GM21515 (cell line): ENCODE results near the gene RASIP1.
"Not testable (repeated sequence)": the region's sequence is repeated elsewhere in the genome, so short reads cannot be mapped to it uniquely, and the experiment has no call there.

Source experiments
- ATAC-seq: cut with Tn5 transposase; IDR thresholded peaks from one replicate; pipeline ENCODE4 v1.9.1; 2021; ENCODE audit not compliant: unreplicated experiment

RASIP1 gene

DNA sequence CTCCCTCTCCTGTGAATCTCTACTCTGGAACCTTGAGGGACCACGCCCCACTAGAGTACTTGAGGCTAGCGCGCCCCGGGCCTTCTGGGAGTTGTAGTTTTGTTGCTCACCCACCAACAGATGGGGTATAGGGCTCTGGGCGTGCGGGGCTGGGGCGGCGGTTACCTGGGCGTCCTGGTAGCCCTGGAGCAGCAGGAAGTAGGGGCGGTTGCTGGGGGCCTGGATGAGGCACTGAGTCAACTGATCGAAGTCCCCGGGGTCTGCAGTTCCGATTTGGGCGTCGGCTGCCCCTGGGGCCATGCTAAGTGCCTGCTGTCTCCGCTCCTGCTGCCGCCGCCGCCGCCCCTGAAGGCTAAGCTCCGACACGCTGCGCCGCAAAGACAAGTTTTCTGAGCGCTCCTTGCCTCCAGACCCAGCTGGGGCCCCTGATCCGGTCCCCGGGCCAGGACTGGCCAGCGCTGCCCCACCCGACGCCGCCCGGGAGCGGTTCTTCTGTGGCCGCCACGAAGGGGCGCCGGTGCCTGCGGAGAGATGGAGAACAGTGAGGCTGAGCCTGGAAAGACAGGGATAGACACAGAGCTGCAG, 5.3 kb downstream of the RASIP1 start:
- ATAC-seq, result no peak

DNA sequence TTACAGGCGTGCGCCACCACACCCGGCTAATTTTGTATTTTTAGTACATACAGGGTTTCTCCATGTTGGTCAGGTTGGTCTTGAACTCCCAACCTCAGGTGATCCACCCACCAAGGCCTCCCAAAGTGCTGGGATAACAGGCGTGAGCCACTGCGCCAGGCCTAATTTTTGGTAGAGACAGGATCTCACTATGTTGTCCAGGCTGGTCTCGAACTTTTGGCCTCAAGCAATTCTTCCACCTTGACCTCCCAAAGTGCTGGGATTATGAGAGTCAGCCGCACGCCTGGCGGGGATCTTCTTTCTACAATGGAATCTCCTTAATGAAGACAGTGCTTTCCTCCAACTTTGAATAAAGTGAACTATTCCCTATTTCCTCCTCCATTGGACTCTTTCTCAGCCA, 5.8 kb downstream of the RASIP1 start:
- ATAC-seq, result no peak

DNA sequence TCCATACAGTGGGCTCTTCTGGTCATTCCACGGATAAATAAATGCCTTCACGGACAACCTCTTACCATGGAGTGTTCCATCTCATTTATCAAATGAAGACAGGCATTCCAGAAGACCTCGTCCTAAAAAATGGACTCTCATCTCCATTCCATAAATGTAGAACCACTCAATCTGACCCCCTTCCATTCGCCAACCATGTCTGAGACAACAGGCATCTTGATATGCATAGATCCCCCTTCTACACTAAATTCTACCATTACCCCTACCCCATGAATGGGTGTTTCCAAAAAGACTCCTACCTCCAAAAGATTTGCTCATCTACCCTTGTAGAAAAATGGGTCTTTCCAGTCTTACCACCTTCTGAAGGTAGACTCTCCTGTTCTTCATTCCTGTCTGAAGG, 9.0 kb downstream of the RASIP1 start:
- no peak for ATAC-seq

DNA sequence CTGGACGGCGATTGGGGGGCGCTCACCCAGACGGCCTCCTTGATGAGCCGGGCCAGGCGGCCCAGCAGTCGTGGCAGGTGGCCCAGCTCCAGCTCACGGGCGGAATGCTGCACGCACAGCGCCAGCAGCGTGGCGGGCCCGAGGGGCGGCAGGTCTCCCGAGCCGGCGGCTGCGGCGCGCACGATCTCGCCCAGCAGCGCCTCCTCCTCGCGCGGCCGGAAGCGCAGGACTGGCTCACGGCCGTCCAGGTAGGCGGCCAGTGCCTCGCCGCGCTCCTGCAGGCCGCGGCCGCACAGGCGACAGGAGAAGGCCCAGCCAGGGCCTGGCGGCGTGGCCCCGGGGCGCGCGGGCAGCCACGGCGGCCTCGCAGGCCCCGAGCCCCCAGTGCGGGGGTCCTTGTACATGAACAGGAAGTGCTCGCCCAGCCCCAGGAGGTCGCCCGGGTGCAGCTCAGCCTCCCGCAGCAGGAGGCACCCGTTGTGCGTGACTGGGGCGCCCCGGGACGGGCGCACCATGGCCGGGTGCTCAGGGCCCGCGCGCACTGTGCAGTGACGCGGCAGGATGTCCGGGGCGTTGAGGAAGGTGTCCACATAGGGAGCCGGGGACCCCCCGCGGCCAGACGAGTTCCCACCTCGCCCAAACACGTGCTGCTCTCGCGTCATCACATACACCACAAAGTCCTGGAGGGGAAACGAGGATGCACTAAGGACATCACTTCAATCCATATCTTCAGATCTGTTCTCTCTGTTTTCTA, 11.3 kb downstream of the RASIP1 start:
- no peak for ATAC-seq

DNA sequence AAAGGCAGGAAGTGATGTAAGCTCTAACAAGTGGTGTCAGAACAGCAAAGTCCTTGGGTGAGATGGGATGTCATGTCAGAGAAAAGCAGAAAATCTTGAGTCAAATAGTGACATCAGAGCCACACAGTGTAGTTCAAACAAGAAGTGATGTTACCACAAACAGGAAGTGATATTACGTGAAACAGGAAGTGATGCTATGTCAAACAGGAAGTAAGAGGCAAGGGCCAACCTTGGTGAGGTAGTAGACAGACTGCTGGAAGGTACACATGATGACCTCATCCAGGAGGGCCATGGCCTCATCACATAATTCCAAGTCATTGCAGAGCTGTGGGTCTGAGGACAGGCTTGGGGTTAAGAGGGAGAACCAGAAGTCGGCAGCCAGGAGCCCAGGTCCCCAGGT, 13.9 kb downstream of the RASIP1 start:
- no peak for ATAC-seq

DNA sequence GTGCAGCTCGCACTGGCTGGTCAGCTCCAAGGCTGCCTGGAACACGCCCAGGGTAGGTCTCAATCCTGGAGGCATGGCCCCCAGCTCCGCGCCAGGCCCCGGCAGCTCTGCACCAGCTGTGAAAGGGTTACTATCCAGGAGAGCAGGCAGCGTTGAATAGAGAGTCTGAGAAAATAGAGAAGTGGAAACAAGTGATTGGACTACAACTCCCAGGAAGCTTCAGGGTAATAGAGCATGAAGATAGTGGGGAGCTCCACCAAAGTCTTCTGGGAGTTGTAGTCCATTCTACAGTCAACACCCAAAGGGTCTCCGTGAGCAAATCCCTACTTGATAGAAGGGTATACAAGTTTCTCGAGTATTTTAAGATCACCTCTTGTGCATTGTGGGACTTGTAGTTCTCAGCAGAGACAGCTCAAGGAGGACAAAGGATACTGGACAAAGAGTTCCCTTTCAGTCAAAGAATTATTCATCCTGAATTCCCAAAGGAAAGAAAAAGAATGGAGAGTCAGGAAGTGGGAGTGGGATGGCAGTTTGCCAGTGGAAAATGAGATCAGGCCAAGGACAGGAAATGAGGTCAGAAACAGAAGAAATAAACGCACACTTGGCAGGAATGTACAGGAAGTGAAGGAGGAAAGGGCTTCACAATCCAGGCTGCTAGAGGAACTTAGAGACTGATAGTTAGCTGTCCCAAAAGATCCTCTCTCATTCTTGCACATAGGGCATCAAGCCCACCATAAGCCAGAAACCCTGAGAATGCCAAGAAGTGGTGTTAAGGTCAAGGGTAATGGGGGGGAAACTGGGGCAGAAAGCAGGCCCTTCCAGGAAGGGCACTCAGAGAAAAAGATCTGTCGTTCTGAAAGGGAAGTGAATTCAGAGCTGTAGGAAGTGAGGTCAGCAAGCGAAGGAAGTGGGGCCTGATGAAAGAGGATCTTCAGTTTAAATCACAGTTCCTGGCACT, 15.3 kb downstream of the RASIP1 start:
- no peak for ATAC-seq

DNA sequence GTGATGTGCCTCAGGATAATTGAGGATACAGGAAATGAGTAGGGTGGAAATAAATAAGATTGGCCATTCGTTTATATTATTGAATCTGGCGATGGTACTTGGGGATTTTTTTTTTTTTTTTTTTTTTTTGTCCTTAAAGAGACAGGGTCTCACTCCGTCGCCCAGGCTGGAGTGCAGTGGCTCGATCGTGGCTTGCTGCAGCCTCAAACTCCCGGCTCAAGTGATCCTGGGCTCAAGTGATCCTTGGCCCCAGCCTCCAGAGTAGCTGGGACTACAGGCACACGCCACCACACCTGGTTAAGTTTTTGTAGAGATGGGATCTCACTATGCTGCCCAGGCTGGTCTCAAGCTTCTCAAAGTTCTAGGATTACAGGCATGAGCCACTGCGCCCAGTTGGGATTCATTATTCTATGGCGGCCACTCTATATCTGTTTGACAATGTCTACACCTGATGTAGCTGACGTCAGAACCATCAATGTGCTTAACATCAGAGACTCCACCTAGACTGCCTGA, 18.2 kb downstream of the RASIP1 start:
- ATAC-seq, result no peak

DNA sequence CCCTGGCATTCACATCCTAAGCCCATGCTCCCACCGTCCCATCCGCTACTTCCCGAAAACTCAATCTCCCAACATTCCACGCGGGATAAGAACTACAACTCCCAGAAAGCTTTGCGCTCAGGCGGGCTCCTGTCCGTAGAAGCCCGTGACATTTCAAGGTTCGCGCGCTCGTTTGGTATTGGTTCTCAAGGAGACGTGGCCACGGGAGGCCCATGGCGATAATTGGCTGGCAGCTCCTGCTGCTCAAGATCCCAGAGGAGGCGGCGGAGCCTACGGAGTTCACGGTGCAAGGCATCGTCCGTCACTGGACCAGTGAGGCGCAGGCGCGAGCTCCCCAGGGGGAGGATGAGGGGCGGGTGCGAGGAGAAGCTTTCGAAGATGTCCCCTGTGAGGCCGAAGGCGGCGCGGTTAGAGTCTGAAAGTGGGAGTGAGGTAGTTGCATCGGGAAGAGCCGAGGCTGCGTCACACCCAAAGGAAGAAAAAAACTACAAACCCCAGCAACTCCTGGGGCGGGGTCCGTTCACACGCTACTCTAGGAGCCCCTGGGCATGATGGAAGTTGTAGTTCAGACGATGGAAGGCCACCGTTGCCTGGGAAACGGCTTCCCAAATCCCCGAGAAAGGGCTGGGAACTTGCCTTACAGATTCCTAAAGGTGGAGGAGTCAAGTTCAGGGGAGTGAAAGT, 19.7 kb downstream of the RASIP1 start:
- ATAC-seq, result peak; percentile 74

DNA sequence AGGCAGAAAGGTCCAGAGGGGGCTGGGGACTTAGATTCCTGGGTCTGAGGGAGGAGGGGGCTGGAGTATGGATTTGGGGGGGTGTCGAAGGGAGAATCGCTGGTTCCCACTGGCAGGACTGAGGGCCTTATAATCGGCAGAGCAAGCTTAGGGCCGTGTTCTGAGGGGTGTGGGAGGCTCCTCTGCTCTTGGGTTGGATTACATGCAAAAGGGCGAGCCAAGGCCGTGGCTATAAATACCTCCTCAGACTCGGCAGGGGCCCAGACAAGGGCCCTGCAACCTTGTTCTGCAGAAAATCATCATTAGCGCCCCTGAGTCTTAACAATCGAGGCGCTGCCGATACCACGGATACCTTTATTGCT, 20.2 kb downstream of the RASIP1 start:
- no peak for ATAC-seq

DNA sequence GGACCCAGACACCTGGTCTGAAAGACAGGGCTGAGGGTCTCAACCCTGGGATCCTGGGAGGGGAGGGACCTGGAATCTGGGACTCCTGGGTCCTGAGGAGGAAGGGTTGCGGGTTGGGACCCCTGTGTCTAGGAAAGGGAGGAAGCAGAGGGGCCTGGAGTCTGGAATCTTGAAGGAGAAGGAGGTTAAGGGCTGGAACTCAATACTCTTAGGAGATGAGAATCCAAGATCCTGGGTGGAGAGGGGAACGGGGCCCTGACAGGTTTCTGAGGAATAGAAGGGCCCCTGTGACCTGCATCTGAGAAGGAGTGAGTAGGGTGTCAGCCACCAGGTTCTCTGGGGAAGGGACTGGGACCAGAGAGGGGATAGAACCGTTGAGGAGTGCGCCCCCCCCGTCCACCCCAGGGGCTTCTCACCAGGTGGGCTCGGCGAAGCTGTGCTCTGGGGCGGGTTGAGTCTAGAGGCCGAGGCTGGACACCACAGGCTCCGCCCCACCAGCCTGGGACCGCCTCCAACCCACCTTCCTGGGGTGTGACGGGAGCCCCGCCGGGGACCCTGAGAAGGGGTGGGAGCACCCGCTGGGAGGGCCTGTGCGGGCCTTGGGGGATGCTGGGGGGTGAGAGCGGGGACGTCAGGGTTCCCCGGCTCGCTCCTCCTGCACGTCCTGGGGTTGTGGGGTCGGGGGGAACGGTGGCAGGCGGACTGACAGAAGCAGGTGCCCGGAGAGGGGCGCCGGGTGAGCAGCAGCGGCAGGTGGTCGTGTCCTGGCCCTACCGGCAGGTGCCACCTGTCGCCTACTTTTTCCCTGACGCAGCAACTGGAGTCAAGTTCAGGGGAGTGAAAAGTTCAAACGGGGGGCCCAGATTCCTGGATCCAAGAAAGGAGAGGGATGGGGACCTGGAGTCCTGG, 20.9 kb downstream of the RASIP1 start, which contains the start of gene MAMSTR:
MAMSTR (minus strand) TSS at position 463 of the 909 bp plus-strand sequence. CDS start 694 bp downstream, outside the sequence.
- no peak for ATAC-seq

DNA sequence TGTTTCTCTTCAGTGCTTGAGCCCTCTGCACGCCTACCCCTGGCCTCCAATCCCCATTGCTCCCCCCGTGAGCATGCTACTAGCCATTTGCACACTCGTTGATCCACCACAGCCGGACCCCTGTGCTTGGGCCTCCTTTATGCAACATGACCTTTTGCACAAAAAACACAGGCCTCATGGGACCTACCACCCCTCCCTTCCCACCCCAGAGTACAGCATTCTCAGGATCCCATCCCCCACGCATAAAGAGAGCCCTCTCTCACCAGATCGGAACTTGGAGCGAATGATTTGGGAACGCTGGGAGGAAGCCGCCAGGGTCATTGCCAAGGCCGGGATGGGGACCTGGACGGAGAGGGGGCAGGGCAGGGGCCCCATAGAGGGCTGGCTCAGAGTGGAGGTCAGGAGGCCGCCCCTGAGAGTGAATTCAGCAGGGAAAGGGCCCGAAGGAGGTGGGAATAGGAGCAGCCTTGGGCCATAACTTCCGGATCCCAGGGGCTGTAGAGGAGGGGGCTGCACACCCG, 21.6 kb downstream of the RASIP1 start:
- ATAC-seq, result no peak

DNA sequence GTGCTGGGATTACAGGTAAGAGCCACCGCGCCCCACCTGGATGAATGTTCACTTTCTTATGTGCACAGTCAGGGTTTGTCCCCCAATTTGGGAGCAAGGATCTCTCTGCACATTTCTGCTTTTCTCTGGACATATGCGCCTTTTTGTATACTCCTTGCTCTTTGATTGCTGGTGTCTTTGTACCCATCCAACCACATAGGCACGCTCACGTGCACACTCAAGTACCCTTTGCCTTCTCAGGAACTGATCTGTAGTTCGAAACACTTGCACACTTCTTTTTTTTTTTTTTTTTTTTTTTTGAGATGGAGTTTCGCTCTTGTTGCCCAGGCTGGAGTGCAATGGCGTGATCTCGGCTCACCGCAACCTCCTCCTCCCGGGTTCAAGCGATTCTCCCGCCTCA, 22.3 kb downstream of the RASIP1 start:
- ATAC-seq, result not testable (repeated sequence)

DNA sequence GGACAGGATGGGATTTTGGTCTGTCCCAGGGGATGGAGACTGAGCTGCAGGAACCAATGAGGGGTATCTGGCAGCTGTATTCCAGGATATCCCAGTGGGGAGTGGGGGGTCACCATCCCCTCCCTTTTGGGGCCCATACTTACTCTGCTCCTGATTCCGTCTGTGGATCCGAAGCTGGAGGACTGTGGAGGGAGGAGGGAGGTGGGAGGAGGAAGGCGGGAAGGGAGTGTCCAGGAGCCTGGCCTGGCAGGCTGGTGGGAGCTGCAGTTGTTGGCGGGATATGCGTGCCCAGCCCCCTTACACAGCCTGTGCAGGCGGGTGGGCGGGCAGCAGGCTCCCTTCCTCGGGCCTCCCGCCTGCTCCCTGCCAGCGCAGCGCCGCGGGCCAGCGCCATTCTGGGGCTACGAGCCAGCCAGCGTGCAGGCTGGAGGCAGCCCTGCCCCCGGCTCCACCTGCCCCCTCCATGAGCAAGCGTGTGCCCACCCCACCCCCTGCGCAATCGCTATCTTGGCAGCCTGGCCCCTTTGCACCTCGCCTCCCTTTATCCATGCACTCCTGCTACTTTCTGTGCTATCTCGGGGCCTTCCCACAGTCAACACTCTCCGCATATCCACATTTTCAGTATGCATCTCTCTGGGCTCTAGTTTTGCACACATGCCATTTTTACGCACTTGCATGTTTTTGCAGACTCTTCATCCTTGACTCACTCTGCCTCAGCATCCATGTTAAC, 23.7 kb downstream of the RASIP1 start:
- no peak for ATAC-seq

DNA sequence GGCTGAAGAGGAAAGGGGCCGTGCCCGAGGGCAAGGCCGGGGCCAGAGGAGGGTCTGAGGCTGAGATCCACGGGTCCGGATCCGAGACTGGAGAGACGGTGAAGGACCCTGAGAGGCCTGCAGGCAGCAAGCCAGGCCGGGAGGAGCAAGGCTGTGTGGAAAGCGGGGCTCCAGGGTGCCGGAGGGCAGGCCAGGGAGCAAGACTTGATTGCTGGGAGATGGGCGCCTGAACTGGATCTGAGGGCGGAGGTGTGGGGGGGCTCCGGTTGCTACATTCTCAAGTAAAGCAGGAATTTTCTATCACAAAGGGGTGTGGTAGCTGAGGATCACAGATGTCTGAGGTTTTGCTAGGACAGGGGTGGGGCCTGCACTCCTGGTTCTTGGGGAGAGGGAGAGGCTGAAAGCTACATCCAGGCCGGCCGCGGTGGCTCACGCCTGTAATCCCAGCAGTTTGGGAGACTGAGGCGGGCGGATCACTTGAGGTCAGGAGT, 24.7 kb downstream of the RASIP1 start:
- no peak for ATAC-seq

DNA sequence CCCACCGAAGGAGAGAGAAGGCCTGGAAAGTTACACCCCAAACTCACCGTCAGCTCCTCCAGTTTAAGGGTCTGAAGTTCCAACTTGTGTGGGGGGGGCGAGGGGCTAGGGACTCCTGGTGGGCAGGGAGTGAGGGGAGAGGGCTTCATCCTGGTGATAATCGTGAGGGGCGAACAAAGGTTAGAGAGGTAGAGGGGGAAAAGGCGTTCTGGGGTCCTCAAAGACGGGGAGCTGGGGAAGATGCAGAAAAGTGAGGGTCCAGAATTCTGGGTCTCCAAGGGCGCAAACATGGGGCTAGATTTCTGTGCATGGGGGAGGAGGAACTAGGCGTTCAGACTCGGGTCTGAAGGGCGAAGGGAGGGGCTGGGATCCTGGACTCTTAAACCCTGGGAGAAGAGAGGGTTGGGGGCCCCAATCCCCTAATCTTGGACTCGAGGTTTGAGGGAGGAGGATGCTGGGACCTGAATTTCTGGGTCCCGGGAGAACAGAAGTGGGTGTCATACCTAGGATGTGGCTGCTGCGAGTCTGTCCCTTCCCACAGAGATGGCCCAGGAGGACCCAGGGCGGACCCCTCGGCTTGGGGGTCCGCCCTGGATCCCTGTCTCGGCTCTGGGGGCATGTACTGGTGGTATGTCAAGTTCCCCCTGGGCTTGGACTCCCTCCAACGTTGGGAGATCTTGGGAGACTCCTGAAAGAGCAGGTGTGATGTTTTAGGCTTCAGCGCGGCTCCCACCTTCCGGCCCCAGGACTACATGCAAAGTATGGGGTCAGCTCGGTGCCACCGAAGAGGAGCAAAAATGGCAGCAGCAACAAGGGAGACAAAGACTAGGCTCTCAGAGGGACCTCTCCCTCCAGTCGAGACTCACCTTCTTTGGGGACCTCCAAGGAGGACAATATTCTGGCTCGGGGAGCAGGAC, 25.4 kb downstream of the RASIP1 start:
- no peak for ATAC-seq

DNA sequence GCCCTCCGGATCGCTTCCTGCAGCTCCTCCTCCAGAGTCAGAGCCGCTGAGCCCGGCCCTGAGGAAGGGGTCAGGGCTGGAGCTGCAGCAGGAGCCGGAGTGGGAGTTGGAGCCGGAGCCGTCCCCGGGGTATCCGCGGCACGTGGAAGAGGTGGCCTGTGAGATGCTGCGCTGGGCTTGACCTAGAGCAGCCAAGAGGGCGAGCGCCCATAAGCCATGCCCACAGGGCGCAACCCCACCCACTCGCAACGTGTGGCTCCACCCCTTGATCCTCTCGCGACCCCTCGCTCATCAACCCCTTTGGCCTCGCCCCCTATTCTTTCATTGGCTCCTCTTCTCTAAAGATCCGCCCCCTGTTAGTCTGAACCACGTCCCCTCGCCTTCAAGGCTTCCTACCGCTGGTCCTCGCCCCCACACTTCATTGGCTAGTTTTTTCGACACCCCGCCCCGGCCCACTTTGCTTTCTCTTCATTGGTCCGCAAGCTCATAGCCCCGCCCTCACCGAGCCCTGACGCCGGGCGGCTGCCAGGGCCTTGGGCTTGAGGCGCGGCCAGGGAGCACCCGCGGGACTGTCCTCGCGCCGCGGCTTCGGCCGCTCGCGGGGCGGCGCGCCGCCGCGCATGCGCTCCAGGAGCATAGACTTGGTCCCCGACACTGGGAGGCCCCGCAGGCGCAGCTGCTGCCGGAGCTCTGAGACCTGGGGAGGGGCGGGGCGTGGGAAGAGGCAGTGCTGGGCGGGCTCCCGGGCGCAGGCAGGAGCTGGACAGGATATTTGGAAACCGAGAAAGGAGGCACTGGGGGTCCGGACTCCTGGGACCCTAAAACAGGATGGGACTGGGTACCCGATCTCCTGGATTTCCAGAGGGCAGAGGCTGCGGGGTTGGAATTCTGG, 26.3 kb downstream of the RASIP1 start:
- peak; percentile 84 for ATAC-seq
